Purkinje cell (primary cell): ENCODE results near the gene PEX5. TPM values are rescaled to one million over a fixed set of nuclear protein-coding genes. Genes with fewer than 3 reads are reported as not detected.

Source experiments
- polyA plus RNA-seq: library from polyadenylated mRNA; unstranded; fragments of >200 nt; fragmentation: Nextera tagmentation; gene quantifications from 2 replicates; pipeline ENCODE4 v1.2.1, GENCODE V29; 2014

The PEX5 gene
- 4.6 and 5.6 TPM in 2 replicates for polyA plus RNA-seq

GRCh38 chr12:7189398-7190267 lies at the start of gene PEX5:
Gene PEX5, plus strand, starts transcription at chr12:7189686. Its CDS starts 692 bp downstream, at chr12:7190378.

Other genes with a start within 250 kb of the PEX5 start
- not detected in 2 replicates for gene RNU7-1, start 245.9 kb upstream of the PEX5 start, polyA plus RNA-seq
- gene C12orf57, start 245.7 kb upstream of the PEX5 start, polyA plus RNA-seq: 313 and 357 TPM in 2 replicates
- gene PTPN6, start 238.3 kb upstream of the PEX5 start, polyA plus RNA-seq: 0.39 TPM in 1 of 2 replicates, not detected in the other
- 66.1 and 89.6 TPM in 2 replicates for gene PHB2, start 219.0 kb upstream of the PEX5 start, polyA plus RNA-seq
- 36.1 and 37.1 TPM in 2 replicates for gene EMG1, start 218.8 kb upstream of the PEX5 start, polyA plus RNA-seq
- gene LPCAT3, start 171.2 kb upstream of the PEX5 start, polyA plus RNA-seq: 4.4 and 5.9 TPM in 2 replicates
- 9.1 and 16.7 TPM in 2 replicates for gene C1S, start 129.0 kb upstream of the PEX5 start, polyA plus RNA-seq
- gene C1R, start 97.2 kb upstream of the PEX5 start, polyA plus RNA-seq: 0.78 and 8.0 TPM in 2 replicates
- gene C1RL, start 80.5 kb upstream of the PEX5 start, polyA plus RNA-seq: 2.8 and 4.1 TPM in 2 replicates
- 1.4 TPM in 1 of 2 replicates, not detected in the other for gene RBP5, start 60.8 kb upstream of the PEX5 start, polyA plus RNA-seq
- gene CLSTN3, start 59.3 kb upstream of the PEX5 start, polyA plus RNA-seq: 125 and 134 TPM in 2 replicates
- gene ACSM4, start 114.4 kb downstream of the PEX5 start, polyA plus RNA-seq: not detected in 2 replicates